HG02798 (cell line): ENCODE results near the gene ADAMTS17.

Experiments used
- ATAC-seq: cut with Tn5 transposase; IDR thresholded peaks from one replicate; pipeline ENCODE4 v1.9.1; 2021; ENCODE audit warnings: mild to moderate bottlenecking; ENCODE audit not compliant: unreplicated experiment, poor library complexity

Gene ADAMTS17

DNA sequence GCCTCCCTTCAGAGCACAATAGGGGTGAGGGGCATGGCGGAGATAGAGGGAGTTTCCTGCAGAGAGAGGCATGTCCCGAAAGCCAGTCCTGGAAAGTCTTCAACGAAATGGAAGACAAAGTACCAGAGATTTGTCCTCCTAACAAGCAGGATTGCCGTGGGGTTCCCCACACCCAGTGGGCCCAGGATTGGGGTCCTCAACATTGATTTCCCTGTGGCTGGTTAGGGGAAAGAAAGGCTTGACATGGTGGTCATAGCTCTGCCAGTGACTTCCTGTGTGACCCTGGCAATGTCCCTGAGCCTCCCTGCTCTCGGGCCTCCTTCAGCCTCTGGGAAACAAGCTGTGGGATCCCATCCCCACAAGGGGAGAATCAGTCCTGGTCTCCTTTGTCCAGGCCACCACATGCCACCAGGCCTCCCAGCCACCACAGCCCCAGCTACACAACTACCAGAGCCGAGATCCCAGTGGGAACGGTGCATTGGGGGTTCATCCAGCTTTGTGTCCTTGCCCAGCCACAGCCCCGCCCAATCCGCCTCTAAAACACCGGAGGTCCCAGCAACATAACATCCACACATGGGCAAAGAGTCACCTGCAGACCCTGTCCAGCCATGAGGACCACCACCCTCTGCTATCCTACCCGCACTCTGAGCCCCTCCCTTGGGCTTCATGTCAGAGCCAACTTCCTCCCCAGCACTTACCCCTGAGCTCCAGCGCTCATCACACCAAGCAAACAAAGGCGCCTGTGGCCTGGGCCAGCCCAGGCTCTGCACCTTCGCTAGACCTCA, 63.0 kb downstream of the ADAMTS17 start:
- no peak for ATAC-seq

DNA sequence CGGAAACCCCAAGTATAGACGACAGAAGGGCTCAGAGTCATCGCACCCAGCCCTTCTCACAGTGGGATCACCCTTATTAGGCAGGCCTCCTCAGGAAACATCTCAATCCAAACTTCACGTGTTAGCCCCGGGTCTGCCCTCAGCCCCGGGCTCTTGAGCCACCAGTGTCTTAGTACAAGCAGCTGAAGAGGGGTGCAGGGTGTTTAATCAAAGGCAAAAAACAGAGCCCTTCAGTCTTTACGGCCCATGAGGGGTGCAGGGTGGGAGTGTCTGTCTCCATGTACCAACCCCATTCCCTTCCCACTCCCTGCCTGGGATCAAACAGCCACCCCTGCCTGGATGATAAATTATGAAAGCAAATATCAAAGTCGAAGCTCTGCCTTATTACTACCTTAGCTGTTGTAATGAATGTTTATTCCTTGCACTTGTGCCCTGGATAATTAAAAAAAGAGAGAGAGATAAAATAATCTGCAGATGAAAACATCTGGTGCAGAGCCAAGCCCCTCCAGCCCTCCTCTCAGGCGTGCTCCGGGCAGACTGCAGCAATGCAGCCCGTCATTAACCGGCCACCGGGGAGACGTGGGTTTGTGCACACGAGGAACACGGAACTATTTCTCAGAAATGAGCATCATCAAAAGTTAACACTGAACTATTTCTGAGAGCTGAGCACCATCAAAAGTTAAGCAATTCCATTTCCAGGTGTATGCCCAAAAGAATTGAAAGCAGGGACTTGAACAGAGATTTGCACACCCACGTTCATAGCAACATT, 64.5 kb downstream of the ADAMTS17 start:
- no peak for ATAC-seq

DNA sequence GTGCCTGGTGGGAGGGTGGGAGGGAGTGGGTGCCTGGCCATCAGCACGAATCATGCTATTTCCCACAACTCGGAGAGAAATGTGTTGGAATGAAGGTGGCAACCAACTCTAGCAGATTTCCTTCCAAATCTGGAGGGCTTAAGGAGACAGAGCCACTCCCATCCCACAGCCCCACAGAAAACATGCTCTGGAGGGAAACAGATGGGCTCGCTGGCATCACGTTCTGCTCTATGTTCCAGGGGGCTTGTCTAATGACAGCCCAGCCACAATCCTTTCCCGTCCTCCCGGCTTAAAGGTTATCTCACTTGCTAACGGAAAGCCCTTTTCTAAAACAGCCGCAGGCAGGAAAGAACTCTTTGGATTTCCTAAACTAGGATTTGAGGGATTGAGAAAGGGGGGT, 65.3 kb downstream of the ADAMTS17 start:
- ATAC-seq, result no peak

DNA sequence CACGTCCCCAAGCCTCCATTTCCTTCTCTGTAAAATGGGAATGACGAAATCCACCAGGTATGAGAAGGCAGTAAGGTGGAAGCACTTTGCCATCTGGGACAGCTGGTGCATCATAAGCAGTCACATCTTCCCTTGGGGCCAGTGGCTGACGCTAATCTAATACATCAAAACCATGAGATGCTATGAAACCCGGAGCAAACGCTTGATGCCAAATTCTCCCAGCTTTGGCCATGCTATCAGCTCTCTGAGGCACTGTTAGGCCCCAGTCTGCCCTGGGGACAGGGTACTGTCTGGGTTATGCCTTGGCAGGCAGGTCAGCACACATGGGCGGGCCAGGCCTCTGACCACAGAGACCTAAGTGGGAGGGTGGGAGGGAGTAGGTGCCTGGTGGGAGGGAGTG, 66.1 kb downstream of the ADAMTS17 start:
- ATAC-seq, result no peak

DNA sequence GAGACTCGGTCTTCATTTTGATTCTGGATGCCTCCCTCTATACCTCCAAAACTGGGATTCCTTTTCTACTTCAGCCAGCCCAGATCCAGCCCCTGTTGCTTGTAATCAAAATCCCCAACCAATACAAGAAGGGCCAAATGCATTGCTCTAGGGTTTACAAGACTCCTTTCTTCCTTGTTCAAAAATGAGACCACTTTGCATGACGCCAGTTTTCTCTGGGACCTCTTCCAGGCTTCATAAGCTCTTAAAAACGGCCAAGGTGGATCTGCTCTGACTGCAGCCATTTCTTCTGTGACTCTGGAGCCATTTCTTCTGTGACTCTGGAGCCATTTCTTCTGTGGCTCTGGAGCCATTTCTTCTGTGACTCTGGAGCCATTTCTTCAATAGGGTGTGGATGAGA, 71.9 kb downstream of the ADAMTS17 start:
- no peak for ATAC-seq

DNA sequence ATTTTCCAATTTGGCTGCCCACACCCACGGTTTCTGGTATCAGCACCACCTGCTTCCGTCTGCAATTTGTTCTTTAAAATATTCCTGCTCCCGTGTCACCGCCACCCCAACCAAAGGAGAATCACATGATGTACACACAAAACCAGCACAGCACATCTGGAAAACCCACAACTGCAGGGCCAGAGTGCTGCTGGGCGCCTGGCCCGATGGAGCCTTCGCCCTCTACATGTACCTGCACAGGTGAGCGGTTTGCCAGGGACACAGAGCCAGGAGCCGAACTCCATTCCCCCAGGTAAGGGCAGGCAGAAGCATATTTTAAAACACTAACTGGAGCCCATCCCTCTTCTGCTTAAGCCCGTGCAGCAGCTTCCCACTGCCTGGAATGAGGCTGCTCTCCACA, 75.6 kb downstream of the ADAMTS17 start:
- no peak for ATAC-seq

DNA sequence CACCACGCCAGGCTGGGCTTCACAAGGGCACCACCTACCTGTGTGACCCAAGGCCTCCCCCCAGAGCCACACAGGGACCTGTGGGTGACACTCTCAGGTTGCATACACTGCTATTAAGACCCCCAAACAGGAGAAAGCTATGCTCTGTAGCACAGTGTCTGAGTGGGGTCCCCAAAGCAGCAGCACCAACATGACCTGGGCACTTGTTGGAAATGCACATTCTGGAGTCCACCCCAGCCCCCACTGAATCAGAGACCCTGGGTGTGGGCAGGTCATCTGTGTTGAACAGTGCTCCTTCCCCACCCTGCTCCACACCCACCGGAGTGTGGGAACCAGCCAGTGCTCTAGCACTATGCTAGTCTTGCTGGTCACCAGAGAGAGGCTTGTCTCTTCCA, 76.1 kb downstream of the ADAMTS17 start:
- no peak for ATAC-seq

DNA sequence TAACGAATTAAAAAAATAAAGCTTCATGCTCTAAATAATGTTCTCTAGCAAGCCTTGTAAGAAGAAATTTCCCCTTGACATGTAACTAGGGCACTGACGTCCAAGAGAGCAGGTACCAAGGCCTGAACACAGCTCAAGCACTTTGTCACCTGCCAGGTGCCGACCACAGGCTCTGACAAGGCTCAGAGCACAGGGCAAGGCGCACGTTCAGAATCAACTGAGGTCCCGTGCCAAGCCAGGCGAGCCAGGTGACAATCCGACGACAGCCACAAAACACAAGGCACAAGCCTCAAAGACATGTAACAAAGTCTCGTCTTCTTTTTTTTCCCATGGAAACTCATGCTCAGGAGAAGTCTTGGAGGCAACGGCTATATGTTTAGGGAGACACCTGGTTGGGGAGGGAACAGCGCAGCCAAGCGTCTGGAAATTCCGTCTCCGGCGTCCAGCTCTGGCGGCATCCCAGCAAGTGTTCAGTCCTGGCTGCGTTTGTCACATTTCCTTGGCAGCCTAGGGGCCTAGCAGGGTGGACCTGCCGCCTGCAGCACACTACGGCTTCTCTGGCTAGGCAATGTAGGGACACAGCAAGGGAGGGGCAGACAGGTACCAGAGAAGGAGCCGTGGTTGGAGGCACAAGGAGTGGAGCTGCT, 76.7 kb downstream of the ADAMTS17 start:
- ATAC-seq, result no peak

DNA sequence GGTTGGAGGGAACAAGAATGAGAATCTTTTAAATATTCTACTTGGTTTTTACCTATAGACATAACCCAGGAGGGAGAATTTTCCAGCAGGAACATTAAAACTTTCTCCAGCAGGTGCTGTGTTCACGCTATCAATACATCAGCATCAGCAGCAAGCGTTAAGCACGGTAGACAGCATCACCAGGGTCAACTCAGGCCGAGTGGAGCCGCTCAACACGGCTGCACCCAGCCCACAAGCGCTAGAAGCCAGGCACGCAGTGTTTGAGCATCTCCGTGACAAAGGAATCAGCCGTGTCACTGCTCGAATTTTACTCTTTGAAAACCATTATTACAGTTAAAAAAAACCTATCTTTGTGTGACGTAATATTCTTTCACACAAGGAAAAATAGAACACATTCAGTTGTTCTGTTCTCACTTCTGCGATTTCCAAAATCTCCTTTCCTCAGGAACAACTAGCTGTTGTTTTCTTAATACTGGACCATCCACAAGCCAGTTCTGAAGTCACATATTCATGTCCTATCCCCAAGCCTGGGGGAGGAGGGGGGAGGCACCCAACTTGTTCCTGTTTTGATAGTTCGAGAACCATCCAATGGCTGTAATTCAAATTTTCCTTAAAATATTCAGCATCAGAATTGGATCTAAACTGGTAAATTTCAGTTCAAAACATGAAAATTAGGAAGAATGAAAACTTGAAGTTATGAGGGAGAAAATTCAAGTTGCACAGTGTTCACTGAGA, 77.9 kb downstream of the ADAMTS17 start:
- ATAC-seq, result no peak

DNA sequence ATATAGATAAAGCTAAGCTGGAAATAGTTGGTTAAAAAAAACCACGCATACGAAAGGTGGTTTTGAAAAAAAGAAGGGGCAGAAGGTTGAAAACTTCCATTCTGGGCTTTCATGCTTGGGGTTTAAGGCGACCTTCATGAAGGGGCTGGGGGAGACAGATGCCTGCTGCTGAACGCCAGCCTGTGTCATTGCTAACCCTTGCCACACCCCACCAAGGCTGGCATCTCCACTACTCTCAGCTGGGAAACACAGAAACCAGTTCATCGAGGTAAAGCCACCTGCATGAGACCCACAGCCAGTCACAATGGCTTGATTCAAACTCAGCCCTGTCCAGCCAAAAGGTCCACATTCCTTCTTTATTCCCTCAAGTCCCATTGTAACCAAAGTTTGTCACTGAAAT, 78.7 kb downstream of the ADAMTS17 start:
- ATAC-seq, result no peak

DNA sequence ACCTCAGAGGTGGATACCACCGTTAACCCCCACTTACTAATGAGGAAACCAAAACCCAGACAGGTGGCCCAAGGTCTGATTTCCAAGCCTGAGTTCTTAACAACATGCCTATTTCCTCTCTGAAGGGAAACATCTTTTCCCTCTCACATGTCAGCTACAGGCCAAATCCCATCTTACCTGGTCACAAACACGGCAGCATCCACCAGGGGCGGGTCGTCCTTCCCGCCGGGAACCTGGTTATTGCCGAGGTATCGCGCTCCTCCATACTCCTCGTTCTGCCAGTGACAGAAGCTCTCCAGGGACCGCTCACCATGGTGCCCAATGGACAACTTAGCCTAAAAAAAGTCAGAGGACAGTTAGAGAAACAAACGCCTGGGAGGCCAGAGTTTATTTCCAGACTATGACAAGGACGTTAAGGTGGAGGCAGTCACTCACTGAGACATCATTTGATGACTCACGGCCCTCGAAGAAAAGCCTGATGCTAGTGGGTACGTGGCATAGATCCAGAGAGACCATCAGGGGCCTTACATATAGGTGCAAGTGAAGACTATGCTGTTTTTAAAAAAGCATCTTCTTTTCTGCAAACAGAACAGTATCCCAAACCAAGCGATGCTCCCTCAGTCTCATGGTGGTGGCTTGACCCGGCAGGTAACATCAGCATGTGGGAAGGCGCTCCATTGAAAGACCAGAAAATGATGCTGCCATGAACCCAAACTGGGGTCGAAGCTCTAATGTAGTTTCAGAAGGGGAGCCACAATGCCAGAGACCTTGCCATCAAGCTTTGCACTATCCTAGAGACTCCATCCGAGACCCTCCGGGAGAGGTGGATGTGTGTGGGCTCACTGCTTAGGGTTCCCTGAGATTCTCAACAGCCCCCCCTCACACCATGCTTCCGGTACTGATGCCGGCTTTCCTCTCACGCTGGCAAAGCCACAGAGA, 80.2 kb downstream of the ADAMTS17 start:
- ATAC-seq, result no peak

DNA sequence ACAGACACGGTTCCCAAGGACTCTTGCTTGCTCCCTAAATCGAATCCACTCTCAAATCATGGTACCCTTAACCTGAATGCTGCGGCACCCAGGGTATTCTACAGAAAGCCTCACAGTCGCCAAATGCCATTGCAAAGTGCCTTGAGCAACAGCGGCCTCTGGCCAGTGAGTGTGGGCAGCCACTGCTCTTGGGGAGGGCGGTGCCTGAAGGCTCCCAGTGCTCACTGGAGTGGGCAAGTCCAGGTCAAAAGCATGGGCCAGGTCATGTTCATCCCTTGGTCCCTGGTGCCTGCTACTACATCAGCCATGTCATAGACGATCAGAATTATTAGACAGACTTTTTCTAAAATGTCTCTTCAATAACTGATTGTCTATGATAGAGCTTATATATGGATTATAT, 82.5 kb downstream of the ADAMTS17 start:
- ATAC-seq, result no peak

DNA sequence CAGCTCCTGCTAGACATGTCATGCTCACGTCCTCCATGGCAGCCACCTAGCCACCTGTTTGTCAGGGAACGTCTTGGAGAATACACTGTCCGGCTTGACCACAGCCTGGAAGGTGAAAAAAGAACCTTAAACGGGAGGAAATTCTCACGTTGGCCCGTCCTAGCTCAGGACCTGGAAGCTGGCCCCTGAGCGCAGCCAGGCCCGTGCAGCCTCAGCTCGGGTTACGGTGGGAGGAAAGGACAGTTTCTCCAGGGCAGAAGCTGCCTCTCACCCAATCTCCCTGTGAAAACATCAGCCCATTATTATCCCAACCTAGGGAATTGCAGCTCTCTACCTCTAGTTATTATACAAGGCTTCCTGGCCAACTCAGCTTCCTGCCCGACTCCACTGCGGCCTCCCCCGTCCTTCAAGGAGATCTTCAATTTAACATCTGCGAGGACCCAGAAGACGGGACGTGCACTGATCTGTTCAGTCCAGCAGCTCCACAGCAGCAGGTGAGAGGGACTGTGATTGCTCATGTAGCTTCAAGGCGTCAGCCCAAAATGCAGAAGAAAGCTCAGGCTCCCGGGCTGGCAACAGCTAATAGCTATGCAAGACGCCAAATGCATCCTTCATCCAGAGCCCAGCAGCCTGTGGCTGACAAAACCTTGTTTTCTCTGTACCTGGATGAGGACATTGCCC, 84.7 kb downstream of the ADAMTS17 start:
- no peak for ATAC-seq

DNA sequence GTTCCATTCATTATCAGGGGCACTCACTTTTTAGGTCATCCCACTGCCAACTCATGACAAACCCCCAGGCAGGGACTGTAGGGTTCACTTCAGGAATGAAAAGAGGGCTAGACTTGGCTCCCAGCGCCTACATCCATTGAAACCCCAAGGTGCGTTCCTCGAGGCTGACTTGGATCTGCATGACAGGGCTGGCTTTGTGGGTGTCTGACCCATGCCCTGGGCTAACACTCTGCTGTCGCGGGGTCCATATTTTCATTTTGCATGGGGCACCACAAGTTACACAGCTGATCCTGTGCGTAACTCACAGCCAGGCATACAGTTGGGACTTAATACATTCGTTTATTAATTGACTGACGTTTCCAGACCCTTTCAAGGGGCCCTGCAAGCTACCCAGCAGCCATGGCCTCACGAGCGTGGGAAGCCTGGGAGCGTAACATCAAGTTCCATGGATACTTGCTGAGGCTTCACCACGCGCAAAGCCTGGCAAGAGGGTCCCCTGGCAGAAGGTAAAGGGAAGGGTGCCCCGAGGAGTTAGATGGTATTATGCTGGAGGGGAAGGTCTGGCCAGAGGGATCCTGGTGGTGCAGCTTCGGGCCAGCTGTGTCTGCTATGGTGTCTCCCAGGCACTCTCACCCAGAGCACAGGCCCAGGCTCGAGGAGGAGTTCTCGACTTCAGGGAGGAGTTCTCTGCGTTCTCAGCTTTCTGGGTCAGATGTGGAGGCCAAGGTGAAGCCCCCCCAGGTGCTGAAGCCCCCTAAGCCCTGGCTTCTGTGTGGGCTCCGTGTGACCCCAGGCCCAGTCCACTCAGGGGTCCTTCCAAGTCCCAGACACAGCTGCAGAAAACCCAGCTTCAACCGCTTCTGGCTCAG, 85.4 kb downstream of the ADAMTS17 start:
- no peak for ATAC-seq

DNA sequence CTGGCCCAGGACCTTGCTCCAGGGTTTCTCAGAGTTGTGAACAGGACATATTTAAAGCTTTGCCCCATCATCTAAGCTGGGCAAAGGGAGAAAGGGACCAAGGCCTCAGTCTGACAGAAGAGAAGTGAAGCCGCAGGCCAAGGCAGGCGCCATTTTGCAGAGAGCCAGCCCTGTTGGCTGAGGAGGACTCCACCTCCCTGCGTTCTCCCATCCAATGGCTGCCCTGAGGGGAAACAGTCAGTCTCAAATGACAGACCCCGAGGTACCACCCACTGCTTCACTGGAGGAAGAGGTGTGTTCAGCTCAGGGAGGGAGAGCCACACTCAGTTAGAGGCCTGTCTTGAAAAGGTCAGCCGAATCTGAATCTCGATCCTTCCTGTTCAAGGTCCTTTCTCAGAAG, 86.1 kb downstream of the ADAMTS17 start:
- no peak for ATAC-seq

DNA sequence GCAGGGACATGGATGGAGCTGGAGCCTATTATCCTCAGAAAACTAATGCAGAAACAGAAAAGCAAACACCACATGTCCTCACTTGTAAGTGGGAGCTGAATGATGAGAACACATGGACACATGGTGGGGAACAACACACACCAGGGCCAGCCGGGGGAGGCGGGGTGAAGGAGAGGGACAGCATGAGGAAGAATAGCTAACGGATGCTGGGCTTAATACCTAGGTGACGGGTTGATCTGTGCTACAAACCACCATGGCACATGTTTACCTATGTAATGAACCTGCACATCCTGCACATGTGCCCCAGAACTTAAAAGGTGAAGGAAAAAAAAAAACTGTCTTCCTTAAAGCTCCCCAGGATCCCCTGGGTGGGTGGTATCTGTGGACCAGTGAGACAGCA, 87.1 kb downstream of the ADAMTS17 start:
- no peak for ATAC-seq

DNA sequence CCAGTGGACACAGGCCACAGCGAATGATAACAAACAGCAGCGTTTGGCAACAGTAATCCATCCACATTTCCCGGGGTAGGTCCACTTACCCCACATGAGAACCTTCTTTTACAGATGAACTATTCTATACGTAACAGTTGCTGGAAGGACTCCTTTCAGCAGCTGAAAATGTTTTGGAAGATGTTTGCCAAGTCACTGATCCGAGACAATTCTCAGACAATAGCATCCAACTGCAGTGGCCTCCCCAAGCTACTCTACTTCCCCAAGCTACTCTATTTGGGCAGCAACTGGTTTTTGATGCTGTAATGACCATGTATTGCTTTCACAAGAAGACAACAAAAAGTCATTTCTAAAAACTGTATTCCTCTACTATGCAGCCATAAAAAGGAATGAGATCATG, 87.5 kb downstream of the ADAMTS17 start:
- ATAC-seq, result no peak

DNA sequence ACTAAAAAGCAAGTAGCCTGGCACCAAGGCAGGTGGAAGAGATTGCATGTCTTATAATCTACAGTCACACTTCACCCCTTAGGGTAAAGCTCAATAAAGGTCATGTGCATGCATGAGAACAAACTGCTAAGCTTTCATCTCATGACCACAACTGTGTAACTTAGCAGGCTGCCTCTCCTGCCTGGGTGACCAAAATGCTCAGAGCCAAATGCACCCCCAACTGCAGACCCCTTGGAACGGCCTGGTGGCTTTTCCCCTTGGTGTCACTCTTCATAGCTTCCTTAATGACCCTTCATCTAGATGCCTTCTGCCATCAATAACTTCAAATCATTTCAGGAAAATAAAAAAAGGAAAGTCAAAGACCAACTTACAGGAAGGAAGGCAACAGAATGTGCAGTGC, 88.1 kb downstream of the ADAMTS17 start:
- ATAC-seq, result no peak
